ENCODE data around the gene VSIG1. TPM values are rescaled to one million over a fixed set of nuclear protein-coding genes. Genes with fewer than 3 reads are reported as not detected.
A peak's percentile ranks its signal among the peaks of the same experiment; 100 is the strongest.

The VSIG1 gene
- total and polyA plus RNA-seq, 10 of the 15 experiments (the other 5 are each of a cell fraction or from before 2014, with no cell fraction given): 0.04 to 0.08 (median 0.06) TPM; not detected in 7

GRCh38 chrX:108091264-108091877, 46.5 kb downstream of the VSIG1 start, which contains the start of the genes ATG4A and PSMD10:
Gene ATG4A, plus strand, starts transcription at chrX:108091778. Its CDS starts 49 bp downstream, at chrX:108091827.
Gene PSMD10, minus strand, starts transcription at chrX:108091542. Its CDS starts 22 bp downstream, at chrX:108091520.
- Histone ChIP-seq H4K20me1 (ENCODE audit: control insufficient read depth, insufficient read depth) (no peaks in the 10 kb centered on the region), H3K27me3 (replicated peaks in 1 of 2; ENCODE audit: control insufficient read depth in 2 of 2, insufficient read depth in 2 of 2, low read length in 1 of 2) (no peaks in the 10 kb centered on the region), H2AFZ (ENCODE audit: control insufficient read depth, low read depth, low read length) (peak within 1 kb of the TSS; percentile 77), H3K79me2 (ENCODE audit: control insufficient read depth, insufficient read depth, low read length) (peaks cover 14% of the 10 kb centered on the region), H3K4me3 (peak within 1 kb of the TSS; percentile 78), H3K36me3 (ENCODE audit: control insufficient read depth in 2 of 2, insufficient read depth in 2 of 2, low read length in 1 of 2) (0 out of 4 replicates have a peak, but pooled peaks cover 0 to 4% of the 10 kb centered on the region in 2 experiments), H3K4me2 (ENCODE audit: control insufficient read depth, insufficient read depth) (peak within 1 kb of the TSS; percentile 35; the same call in 1 of the 2 replicates), H3K4me1 (ENCODE audit: control insufficient read depth, insufficient read depth, low read length) (no peaks in the 10 kb centered on the region), H3K27ac (ENCODE audit: control insufficient read depth, insufficient read depth) (peak within 1 kb of the TSS; percentile 66), H3K9me3 (replicated peaks; ENCODE audit: control insufficient read depth, insufficient read depth, low read length) (no peaks in the 10 kb centered on the region; the same call in 2 of the 3 replicates), H3K9ac (ENCODE audit: control insufficient read depth, insufficient read depth, low read length) (peak within 1 kb of the TSS; percentile 80)
- intact Hi-C loops (cut with micrococcal nuclease; ENCODE audit: unreplicated experiment): no loop called here
- ATAC-seq (peak; percentile 97), DNase-seq (ENCODE audit: low read depth, low spot score) (peak; percentile 71), FAIRE-seq (peak; percentile 74)
- WGBS (ENCODE audit: insufficient coverage, insufficient replicate concordance, low lambda C conversion rate, missing lambda C conversion rate): 29% methylated on average over 47 of the region's 47 CpGs
- in situ Hi-C loops (cut with MboI): no loop called here
- no TSS peak for BruUV-seq (replicated peaks)
- ChIA-PET POLR2A (interaction anchor here (0.9 kb wide), 1 partner anchor 18 kb away, joined by 11 read pairs; no protein-coding TSS in a partner anchor), RAD21 (ENCODE audit: unreplicated experiment) (no interaction called here), CTCF (interaction anchor here (1.1 to 1.6 kb wide), 2 partner anchors 47 to 48 kb away, joined by 3 to 4 read pairs; no protein-coding TSS in a partner anchor), SMC1A (ENCODE audit: uncharacterized antibody, unreplicated experiment) (interaction anchor here (0.7 to 1.1 kb wide), 3 partner anchors 23 to 1416 kb away, joined by 3 to 4 read pairs (median 3); no protein-coding TSS in a partner anchor)
- TF ChIP-seq PML (IDR thresholded peaks at IDR 0.05; ENCODE audit: low read length): 0 out of 2 replicates have a peak, but pooled peaks have one; percentile 60
- peak; percentile 63; the same call in 1 of the 2 replicates for TF ChIP-seq NFYB (IDR thresholded peaks at IDR 0.05; ENCODE audit: insufficient read depth, low read depth, low read length)
- TF ChIP-seq E2F8 (IDR thresholded peaks at IDR 0.05; ENCODE audit: low read depth, partially characterized antibody): peak; percentile 32
- TF ChIP-seq HDGF (IDR thresholded peaks at IDR 0.05): 0 out of 2 replicates have a peak, but pooled peaks have one; percentile 22
- no peak for TF ChIP-seq ZNF274 (IDR thresholded peaks at IDR 0.05; ENCODE audit: insufficient read depth, insufficient read length)
- no peak for TF ChIP-seq SREBF2 (IDR thresholded peaks at IDR 0.05; ENCODE audit: low read length)
- TF ChIP-seq SMC3 (IDR thresholded peaks at IDR 0.05; ENCODE audit: borderline replicate concordance, low read length): no peak
- peak; percentile 62 for TF ChIP-seq POLR2AphosphoS5 (IDR thresholded peaks at IDR 0.05; ENCODE audit: low read length)
- TF ChIP-seq ETV6 (conservative IDR thresholded peaks at IDR 0.05 in 1 of 2, IDR thresholded peaks at IDR 0.05 in 1 of 2; ENCODE audit: borderline replicate concordance in 1 of 2, low read depth in 1 of 2): no peak
- TF ChIP-seq IRF3 (IDR thresholded peaks at IDR 0.05): peak; percentile 61; the same call in 1 of the 2 replicates
- no peak for TF ChIP-seq SMARCA5 (IDR thresholded peaks at IDR 0.05)
- TF ChIP-seq IKZF2 (IDR thresholded peaks at IDR 0.05): peak in 1 of 2 experiments; percentile 23; a peak in 1 of 4 replicates
- no peak for TF ChIP-seq CUX1 (IDR thresholded peaks at IDR 0.05; ENCODE audit: insufficient replicate concordance, low read depth, low read length)
- no peak for TF ChIP-seq SMAD1 (IDR thresholded peaks at IDR 0.05; ENCODE audit: low read depth, partially characterized antibody)
- no peak for TF ChIP-seq FOXK2 (IDR thresholded peaks at IDR 0.05)

Measured in GM12878 (cell line).